Measurements from ENCODE around the gene TAGLN3.

TAGLN3 gene

DNA sequence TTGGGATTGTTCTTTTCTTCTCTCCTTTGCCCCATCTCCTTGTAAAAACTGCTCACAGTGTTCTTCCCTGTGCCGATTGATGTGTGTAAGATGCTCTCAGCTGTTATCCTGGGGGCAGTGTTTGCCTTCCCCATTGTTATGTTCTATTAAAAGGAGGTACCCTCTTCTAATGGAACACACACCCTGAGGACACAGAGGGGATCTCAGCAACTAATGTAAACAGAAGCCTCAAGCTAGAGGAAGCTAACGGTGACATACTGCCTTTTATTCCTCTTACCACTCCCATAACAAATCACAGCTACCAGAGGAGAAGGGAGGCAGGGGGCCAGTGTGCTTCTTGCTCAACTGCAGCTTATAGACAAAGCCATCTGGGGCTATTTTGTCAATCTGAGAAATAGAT is 2.2 kb downstream of the TAGLN3 start:
- TF ChIP-seq, protein P1, sequence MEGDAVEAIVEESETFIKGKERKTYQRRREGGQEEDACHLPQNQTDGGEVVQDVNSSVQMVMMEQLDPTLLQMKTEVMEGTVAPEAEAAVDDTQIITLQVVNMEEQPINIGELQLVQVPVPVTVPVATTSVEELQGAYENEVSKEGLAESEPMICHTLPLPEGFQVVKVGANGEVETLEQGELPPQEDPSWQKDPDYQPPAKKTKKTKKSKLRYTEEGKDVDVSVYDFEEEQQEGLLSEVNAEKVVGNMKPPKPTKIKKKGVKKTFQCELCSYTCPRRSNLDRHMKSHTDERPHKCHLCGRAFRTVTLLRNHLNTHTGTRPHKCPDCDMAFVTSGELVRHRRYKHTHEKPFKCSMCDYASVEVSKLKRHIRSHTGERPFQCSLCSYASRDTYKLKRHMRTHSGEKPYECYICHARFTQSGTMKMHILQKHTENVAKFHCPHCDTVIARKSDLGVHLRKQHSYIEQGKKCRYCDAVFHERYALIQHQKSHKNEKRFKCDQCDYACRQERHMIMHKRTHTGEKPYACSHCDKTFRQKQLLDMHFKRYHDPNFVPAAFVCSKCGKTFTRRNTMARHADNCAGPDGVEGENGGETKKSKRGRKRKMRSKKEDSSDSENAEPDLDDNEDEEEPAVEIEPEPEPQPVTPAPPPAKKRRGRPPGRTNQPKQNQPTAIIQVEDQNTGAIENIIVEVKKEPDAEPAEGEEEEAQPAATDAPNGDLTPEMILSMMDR (IDR thresholded peaks at IDR 0.05; ENCODE audit: control insufficient read depth, insufficient read depth, low read depth, low read length, missing control alignments) = no peak
- no peak for DNase-seq (ENCODE audit: low read depth)
- no peak overlapping the region for H3K4me3 ChIP-seq (ENCODE audit: control insufficient read depth, low read depth, low read length)

DNA sequence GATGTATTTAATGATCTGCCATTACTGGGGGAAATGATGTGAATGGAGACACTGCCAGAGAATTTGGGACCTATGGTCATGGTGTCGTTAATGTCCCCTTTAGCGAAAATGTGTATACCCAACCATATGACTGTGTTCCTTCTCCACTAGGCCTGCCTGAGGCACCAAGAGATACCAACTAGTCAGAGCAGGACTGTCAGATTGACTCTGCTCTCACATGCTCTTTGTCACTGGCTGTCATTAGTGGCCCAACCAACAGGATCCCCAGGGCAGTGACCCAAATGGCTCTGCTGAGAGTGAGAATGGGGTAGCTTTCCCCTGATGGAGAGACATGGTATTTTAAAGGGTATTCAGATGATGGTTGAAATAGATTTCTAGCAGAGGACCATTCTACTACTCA is 2.8 kb downstream of the TAGLN3 start:
- H3K4me3 ChIP-seq (ENCODE audit: control insufficient read depth, low read depth, low read length) = no peak overlapping the region
- no peak for DNase-seq (ENCODE audit: low read depth)
- TF ChIP-seq, protein P1 (IDR thresholded peaks at IDR 0.05; ENCODE audit: control insufficient read depth, insufficient read depth, low read depth, low read length, missing control alignments) = no peak

DNA sequence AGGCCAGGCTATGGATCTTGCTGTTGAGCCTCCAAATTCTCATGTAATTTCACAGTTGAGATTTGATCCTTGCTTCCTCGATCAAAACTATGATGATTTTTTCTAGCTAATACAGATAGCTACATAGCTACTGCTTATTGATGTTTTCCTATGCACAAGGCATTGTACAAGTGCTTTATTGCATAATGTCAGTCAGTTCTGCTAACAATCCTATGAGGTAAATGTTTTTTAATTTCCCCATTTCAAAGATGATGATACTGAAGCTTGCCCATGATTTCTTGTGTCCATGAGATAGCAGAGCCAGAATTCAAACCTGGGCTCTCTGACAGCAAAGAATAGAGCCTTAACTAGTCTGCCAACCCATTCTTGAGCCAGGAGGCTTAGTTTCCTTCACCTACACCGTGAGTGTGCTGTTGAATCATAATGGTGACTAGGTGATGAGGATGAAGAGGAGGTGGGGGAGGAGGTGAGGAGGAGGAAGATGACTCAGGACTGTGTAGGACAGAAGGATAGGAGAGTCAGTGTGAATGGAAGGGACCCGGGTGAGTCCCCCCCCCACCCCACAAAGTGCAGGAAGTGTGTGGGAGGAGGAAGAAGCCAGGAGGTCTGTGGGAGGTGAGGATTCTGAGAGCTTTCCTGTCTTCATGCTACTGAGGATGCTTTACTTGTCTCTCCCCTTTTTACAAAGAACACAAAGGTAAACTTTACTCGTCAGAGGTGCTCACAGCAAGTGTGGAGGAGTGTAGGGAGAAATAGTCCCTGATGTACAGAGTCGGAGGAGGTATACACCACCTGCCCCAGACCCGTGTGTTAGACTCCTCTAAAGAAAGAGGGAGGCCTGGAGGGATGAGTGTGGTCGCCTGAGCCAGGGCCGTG is 3.6 kb downstream of the TAGLN3 start:
- TF ChIP-seq, protein P1 (IDR thresholded peaks at IDR 0.05; ENCODE audit: control insufficient read depth, insufficient read depth, low read depth, low read length, missing control alignments) = no peak
- H3K4me3 ChIP-seq (ENCODE audit: control insufficient read depth, low read depth, low read length) = no peak overlapping the region
- DNase-seq (ENCODE audit: low read depth) = no peak

DNA sequence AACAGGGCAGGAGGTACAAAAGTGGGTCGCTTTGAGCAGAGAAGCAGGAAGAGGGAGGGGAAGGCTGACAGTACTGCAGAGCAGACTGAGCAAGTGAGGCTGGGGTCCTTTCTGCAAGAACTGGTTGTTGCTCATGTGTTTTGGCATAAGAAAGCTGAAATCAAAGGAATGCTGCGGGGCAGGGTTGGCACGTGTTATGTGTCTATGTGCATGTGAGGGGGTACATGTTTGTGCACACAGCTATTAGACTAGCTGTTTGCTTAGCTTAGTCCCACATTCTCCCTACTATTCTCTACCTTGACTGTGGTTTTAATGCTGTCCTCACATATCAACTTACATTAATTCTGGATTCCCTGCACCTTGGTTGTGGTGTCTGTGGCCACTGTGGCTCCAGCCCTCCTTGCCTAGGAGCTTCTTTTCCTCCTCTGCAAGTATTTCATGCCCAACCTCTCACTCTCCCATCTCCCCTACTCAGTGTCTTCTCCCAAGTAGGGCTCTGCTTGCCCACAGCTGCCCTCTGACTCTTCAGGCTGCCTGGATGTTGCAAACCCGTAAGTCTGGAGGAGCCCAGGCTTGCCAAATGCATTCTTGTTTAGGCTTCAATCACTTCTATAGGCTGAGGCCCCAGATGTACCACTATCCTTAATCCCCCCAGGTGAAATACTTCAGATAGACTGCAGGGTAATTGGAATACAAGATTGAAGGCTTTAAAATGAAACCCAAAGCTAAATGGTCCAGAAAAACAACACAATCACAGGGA is 4.8 kb downstream of the TAGLN3 start:
- no peak overlapping the region for H3K4me3 ChIP-seq (ENCODE audit: control insufficient read depth, low read depth, low read length)
- TF ChIP-seq, protein P1 (IDR thresholded peaks at IDR 0.05; ENCODE audit: control insufficient read depth, insufficient read depth, low read depth, low read length, missing control alignments) = no peak
- no peak for DNase-seq (ENCODE audit: low read depth)

DNA sequence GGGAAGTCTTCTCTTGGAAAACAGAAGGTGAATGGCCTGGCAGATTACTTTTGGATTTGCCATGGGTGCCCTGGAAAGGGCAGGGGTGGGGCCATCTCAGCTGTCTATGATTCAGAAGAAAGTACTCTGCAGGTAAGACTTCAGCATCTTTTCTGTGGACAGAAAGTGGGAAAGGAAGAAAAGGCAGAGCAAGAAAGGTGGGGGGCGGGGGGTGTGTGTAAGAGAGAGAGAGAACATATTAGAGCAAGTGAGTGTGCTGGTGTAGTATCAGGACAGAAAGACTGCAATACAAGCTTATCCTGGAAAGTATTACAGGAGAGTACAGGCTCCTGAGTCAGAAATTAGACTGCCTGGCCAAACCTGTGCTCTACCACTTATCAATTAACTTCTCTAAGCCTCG is 5.5 kb downstream of the TAGLN3 start:
- no peak for DNase-seq (ENCODE audit: low read depth)
- TF ChIP-seq, protein P1 (IDR thresholded peaks at IDR 0.05; ENCODE audit: control insufficient read depth, insufficient read depth, low read depth, low read length, missing control alignments) = no peak
- no peak overlapping the region for H3K4me3 ChIP-seq (ENCODE audit: control insufficient read depth, low read depth, low read length)

DNA sequence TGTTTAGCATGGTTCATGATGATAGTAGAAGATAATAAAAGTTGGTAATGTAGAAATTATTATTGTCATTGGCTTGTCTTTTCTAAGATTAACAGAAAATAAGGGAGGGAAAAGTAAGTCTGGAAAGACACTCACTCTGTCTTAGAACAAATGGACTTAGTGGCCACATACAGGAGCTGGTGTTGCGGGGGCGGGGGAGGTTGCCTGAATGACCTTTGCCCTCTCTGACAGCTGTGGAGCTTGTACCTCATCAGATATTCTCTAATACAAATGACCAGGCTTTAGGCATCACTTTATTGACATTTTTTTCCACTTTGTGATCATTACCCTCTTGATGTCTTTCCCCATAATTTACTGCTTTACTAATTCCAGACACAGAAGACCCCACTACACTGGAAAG is 5.9 kb downstream of the TAGLN3 start:
- no peak overlapping the region for H3K4me3 ChIP-seq (ENCODE audit: control insufficient read depth, low read depth, low read length)
- TF ChIP-seq, protein P1 (IDR thresholded peaks at IDR 0.05; ENCODE audit: control insufficient read depth, insufficient read depth, low read depth, low read length, missing control alignments) = no peak
- no peak for DNase-seq (ENCODE audit: low read depth)
